ENCODE results near the gene AKAP12. TPM values are rescaled to one million over a fixed set of nuclear protein-coding genes. Genes with fewer than 3 reads are reported as not detected.

AKAP12 gene
- polyA plus RNA-seq, 2 of the 4 experiments (the other 2 are of a cell fraction) = 32.1 to 192 TPM

- no peak for FAIRE-seq
Measured at GRCh38 chr6:151263967-151264366, 24.2 kb downstream of the AKAP12 start.

GRCh38 chr6:151265282-151265681, 25.5 kb downstream of the AKAP12 start:
- DNase-seq (ENCODE audit: low read depth in 1 of 2, low spot score in 1 of 2) (no peak), FAIRE-seq (no peak), ATAC-seq (no peak)
- Histone ChIP-seq H3K27ac (no peak overlapping the region), H3K4me3 (no peak overlapping the region), H3K4me2 (no peak overlapping the region), H3K9me3 (no peaks in the 10 kb centered on the region), H3K4me1 (peaks cover 20% of the 10 kb centered on the region)
- CTCF ChIA-PET = interaction anchor here (0.6 to 2.1 kb wide), 2 partner anchors 251 to 1077 kb away, joined by 3 to 8 read pairs; no protein-coding TSS in a partner anchor
- POLR2A ChIA-PET = no interaction called here
- no peak for TF ChIP-seq ZFP36 (IDR thresholded peaks at IDR 0.05; ENCODE audit: borderline replicate concordance, partially characterized antibody)
- TF ChIP-seq TP53 (CRISPR knock-in tag; IDR thresholded peaks at IDR 0.05) = no peak
- no peak for TF ChIP-seq EHMT2 (IDR thresholded peaks at IDR 0.05; ENCODE audit: low read depth)
- no peak for TF ChIP-seq EHF (CRISPR knock-in tag; IDR thresholded peaks at IDR 0.05)
- no peak for TF ChIP-seq RFX5 (IDR thresholded peaks at IDR 0.05)
- TF ChIP-seq JUN (IDR thresholded peaks at IDR 0.05) = no peak
- TF ChIP-seq KDM1A (IDR thresholded peaks at IDR 0.05; ENCODE audit: low read depth) = no peak
- TF ChIP-seq HOXB5 (CRISPR knock-in tag; IDR thresholded peaks at IDR 0.05) = no peak
- no peak for TF ChIP-seq TFCP2L1 (CRISPR knock-in tag; IDR thresholded peaks at IDR 0.05)
- TF ChIP-seq PHF8 (IDR thresholded peaks at IDR 0.05; ENCODE audit: borderline replicate concordance, low read depth) = no peak
- no peak for TF ChIP-seq FOSL2 (IDR thresholded peaks at IDR 0.05)
- no peak for TF ChIP-seq FOSL2 (CRISPR knock-in tag; IDR thresholded peaks at IDR 0.05)
- TF ChIP-seq CTCF (IDR thresholded peaks at IDR 0.05) = no peak
- TF ChIP-seq CBX2 (IDR thresholded peaks at IDR 0.05; ENCODE audit: borderline replicate concordance, low read depth) = no peak
- TF ChIP-seq HDAC2 (IDR thresholded peaks at IDR 0.05) = no peak
- no peak for TF ChIP-seq CEBPB (IDR thresholded peaks at IDR 0.05)
- TF ChIP-seq NPAS2 (CRISPR knock-in tag; IDR thresholded peaks at IDR 0.05; ENCODE audit: borderline replicate concordance) = no peak
- no peak for TF ChIP-seq SREBF2 (IDR thresholded peaks at IDR 0.05)

More at GRCh38 chr6:151263967-151264366, 24.2 kb downstream of the AKAP12 start:
- Histone ChIP-seq H3K4me3 (no peak overlapping the region), H3K27ac (no peak overlapping the region), H3K9me3 (no peaks in the 10 kb centered on the region), H3K4me2 (no peak overlapping the region), H3K4me1 (peaks cover 10% of the 10 kb centered on the region; the same call in 2 of the 3 replicates)
- 95% methylated on average over 3 of the region's 3 CpGs for WGBS (ENCODE audit: missing lambda C conversion rate)
- CTCF ChIA-PET = interaction anchor here (0.6 to 2.1 kb wide), 3 partner anchors 60 to 250 kb away, joined by 3 to 8 read pairs (median 4); no protein-coding TSS in a partner anchor
- DNase-seq (ENCODE audit: low read depth in 1 of 2, low spot score in 1 of 2) = no peak
- no peak for TF ChIP-seq ZNF302 (CRISPR knock-in tag; IDR thresholded peaks at IDR 0.05)
- TF ChIP-seq RNF2 (IDR thresholded peaks at IDR 0.05; ENCODE audit: borderline replicate concordance, low read depth) = no peak
- TF ChIP-seq HOXA7 (CRISPR knock-in tag; IDR thresholded peaks at IDR 0.05) = no peak
- no peak for TF ChIP-seq PBX3 (IDR thresholded peaks at IDR 0.05)
- TF ChIP-seq HMGXB4 (CRISPR knock-in tag; IDR thresholded peaks at IDR 0.05; ENCODE audit: borderline replicate concordance) = no peak
- no peak for TF ChIP-seq FOSL2 (IDR thresholded peaks at IDR 0.05)
- TF ChIP-seq FOSL2 (CRISPR knock-in tag; IDR thresholded peaks at IDR 0.05) = no peak
- TF ChIP-seq NPAS2 (CRISPR knock-in tag; IDR thresholded peaks at IDR 0.05; ENCODE audit: borderline replicate concordance) = no peak
- no peak for TF ChIP-seq CHD2 (IDR thresholded peaks at IDR 0.05; ENCODE audit: low read length, partially characterized antibody)
- TF ChIP-seq ELK1 (IDR thresholded peaks at IDR 0.05; ENCODE audit: low read depth, low read length) = no peak
- no peak for TF ChIP-seq MYC (IDR thresholded peaks at IDR 0.05; ENCODE audit: borderline replicate concordance, low read length)
- TF ChIP-seq MAZ (IDR thresholded peaks at IDR 0.05; ENCODE audit: borderline replicate concordance, low read depth, low read length) = no peak
- no peak for TF ChIP-seq BCL3 (IDR thresholded peaks at IDR 0.05)
- no peak for ATAC-seq
- POLR2A ChIA-PET = interaction anchor here (0.6 kb wide), 1 partner anchor 24 kb away, joined by 3 read pairs; the partner anchor contains the start of gene AKAP12
